Mucosa of descending colon (tissue), 3 donors: ENCODE measurements around the gene RAB37. TPM values are rescaled to one million over a fixed set of nuclear protein-coding genes. Genes with fewer than 3 reads are reported as not detected.

Source experiments
- ATAC-seq: fragments of 200-7000 bp; cut with Tn5 transposase; one replicate; pipeline ENCODE4 v1.9.1; 2020; ENCODE audit warnings: mild to moderate bottlenecking, moderate library complexity
- DNase-seq, 3 donors: peaks; one replicate each; pipeline ENCODE4 v3.0.0-alpha.2; 2020
- H3K36me3 ChIP-seq: fragments of 200-600 bp; one replicate; pipeline ENCODE4 v1.8.0; 2021; ENCODE audit warnings: low read depth, mild to moderate bottlenecking
- H3K4me1 ChIP-seq: fragments of 200-600 bp; one replicate; pipeline ENCODE4 v1.8.0; 2021; ENCODE audit warnings: low read depth, mild to moderate bottlenecking
- H3K4me3 ChIP-seq: fragments of 200-600 bp; one replicate; pipeline ENCODE4 v1.8.0; 2021; ENCODE audit warnings: mild to moderate bottlenecking
- H3K9me3 ChIP-seq: fragments of 200-600 bp; one replicate; pipeline ENCODE4 v1.8.0; 2021; ENCODE audit warnings: mild to moderate bottlenecking
- CTCF ChIP-seq: fragments of 200-600 bp; IDR thresholded peaks from one replicate; pipeline ENCODE4 v1.8.0; 2022; ENCODE audit warnings: antibody characterized with exemption, mild to moderate bottlenecking
- intact Hi-C, 2 donors: fragments of 100-400 bp; cut with DNase I in 1 of 2; cut with micrococcal nuclease in 1 of 2; formaldehyde crosslinking; loops; one replicate each; pipeline versions ENCODE4 v1.11.0 to v1.11.1; 2022; cut with DNase I, micrococcal nuclease
- total RNA-seq, 3 donors: library from RNA; stranded (reverse); fragmentation: NEBNext Ultra II Directional in 2 of 3; extraction: Animal tissue kit (Norgen Biotek cat#: 25700) in 2 of 3; gene quantifications; one replicate each; pipeline versions ENCODE4 v1.2.1 to v1.2.4, GENCODE V29; 2021 to 2023
- donor health status: DM: no; HTN: no; CAD: no; lungs with moderate emphysema.
- donor health status: DM: no; HTN: no; CAD: no.
- donor health status: DM: no; HTN: yes; CAD: no.

The RAB37 gene
- total RNA-seq, 3 donors from 2014 or later, result 4.3 to 9.8 (median 9.0) TPM

- H3K4me3 ChIP-seq, result no peak overlapping the region
- no peak for TF ChIP-seq CTCF
- H3K9me3 ChIP-seq, result no peaks in the 10 kb centered on the region
- no peak for DNase-seq
- peaks cover 16% of the 10 kb centered on the region for H3K4me1 ChIP-seq
- ATAC-seq, result no peak
- H3K36me3 ChIP-seq, result no peaks in the 10 kb centered on the region
- intact Hi-C loops, result no loop called here
Observed at GRCh38 chr17:74768763-74769114, 31.7 kb downstream of the RAB37 start.

GRCh38 chr17:74769266-74769855, 32.3 kb downstream of the RAB37 start:
- Histone ChIP-seq H3K36me3 (no peaks in the 10 kb centered on the region), H3K4me1 (peaks cover 10% of the 10 kb centered on the region)

GRCh38 chr17:74769856-74770497, 32.9 kb downstream of the RAB37 start:
- Histone ChIP-seq H3K9me3 (no peaks in the 10 kb centered on the region), H3K36me3 (no peaks in the 10 kb centered on the region), H3K4me1 (peaks cover 8% of the 10 kb centered on the region), H3K4me3 (no peak overlapping the region)
- intact Hi-C loops, result loop anchor here in 1 of 2 donors (2.0 kb wide), 1 partner anchor 23 kb away; no protein-coding TSS in a partner anchor
- TF ChIP-seq CTCF, result no peak
- DNase-seq, result no peak
- no peak for ATAC-seq

More at GRCh38 chr17:74769266-74769855, 32.3 kb downstream of the RAB37 start:
- DNase-seq (no peak), ATAC-seq (no peak)
- no peak for TF ChIP-seq CTCF
- H3K4me3 ChIP-seq, result no peak overlapping the region
- intact Hi-C loops, result no loop called here
- no peaks in the 10 kb centered on the region for H3K9me3 ChIP-seq

- DNase-seq (peak; percentile 79 to 88 (median 83)), ATAC-seq (peak; percentile 91)
- peaks cover 15% of the 10 kb centered on the region for H3K4me1 ChIP-seq
- H3K4me3 ChIP-seq, result no peak overlapping the region
- intact Hi-C loops, result loop anchor here in 1 of 2 donors (2.0 kb wide), 1 partner anchor 24 kb away; no protein-coding TSS in a partner anchor
- TF ChIP-seq CTCF, result peak; percentile 80
- no peaks in the 10 kb centered on the region for H3K9me3 ChIP-seq
- H3K36me3 ChIP-seq, result no peaks in the 10 kb centered on the region
Observed at GRCh38 chr17:74770498-74771318, 33.7 kb downstream of the RAB37 start.

GRCh38 chr17:74771319-74771914, 34.4 kb downstream of the RAB37 start:
- TF ChIP-seq CTCF, result no peak
- no peak overlapping the region for H3K4me3 ChIP-seq
- peaks cover 15% of the 10 kb centered on the region for H3K4me1 ChIP-seq
- DNase-seq (no peak), ATAC-seq (no peak)
- intact Hi-C loops, result loop anchor here in 1 of 2 donors (2.0 kb wide), 1 partner anchor 25 kb away; no protein-coding TSS in a partner anchor
- H3K36me3 ChIP-seq, result no peaks in the 10 kb centered on the region
- no peaks in the 10 kb centered on the region for H3K9me3 ChIP-seq
